ENCODE results near the gene MRLN.

MRLN gene

DNA sequence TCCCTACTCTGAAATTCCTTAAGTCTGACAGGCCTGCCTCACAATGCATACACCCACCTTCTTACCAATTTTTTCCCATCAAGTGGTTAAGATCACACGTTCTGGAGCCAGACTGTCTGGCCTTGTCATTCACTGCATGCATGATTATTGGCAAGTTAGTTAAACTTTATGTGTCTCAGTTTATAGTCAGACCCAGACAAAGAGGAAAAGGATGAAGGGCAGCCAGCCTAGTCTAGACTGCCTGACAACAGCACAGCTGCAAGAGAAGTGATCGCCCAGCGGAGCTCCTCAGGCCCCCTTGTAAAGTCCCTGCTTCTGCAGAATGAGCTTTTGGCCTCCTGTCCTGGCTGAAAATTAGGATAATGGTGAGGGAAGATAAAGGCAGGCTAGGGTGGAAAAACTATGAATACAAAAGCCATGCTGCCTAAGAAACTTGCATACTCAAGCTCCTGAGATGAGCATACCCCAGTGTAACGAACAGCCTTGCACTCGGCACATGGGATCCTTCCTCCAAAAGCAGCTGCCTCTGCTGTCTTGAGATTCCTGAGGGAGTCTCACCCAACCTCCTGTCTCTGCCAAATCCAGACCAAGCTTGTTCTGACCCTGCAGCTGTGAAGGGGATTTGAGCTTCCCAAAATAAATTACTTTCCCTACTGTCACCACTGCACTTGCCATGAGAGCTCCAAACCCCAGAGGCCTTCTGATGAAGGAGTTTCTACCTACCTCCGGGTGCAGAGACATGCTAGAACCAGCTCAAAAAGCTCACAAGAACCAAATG, 26.7 kb upstream of the MRLN start:
- DNase-seq (ENCODE audit: insufficient read length, low spot score) (no peak), FAIRE-seq (no peak)
- TF ChIP-seq PAX5 (IDR thresholded peaks at IDR 0.05; ENCODE audit: insufficient read depth, low read length, severe bottlenecking) (no peak), POU2F2 (IDR thresholded peaks at IDR 0.05; ENCODE audit: low read depth, low read length) (no peak), TAF1 (IDR thresholded peaks at IDR 0.05; ENCODE audit: low read depth, low read length) (no peak), POLR2AphosphoS5 (IDR thresholded peaks at IDR 0.05; ENCODE audit: low read depth, low read length) (no peak), POLR2A (IDR thresholded peaks at IDR 0.05; ENCODE audit: low read depth, low read length) (no peak), SPI1 (IDR thresholded peaks at IDR 0.05; ENCODE audit: low read depth, low read length) (no peak)

DNA sequence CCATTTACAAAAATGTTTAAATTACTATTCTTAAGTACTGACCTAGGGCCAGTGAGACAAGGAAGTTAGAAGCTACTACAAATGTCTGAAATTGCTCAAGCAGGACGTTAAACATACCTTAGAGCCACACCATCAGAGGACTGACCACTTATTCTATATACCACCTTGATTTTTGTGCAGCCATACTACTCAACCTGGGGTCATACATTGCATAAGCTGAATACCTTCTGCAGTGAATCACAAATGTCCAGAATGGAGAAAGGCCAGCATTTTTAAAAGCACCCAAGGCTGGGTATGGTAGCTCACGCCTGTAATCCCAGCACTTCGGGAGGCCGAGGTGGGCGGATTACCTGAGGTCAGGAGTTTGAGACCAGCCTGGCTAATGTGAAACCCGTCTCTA, 21.2 kb upstream of the MRLN start:
- TF ChIP-seq POLR2AphosphoS5 (IDR thresholded peaks at IDR 0.05; ENCODE audit: low read depth, low read length) (no peak), SPI1 (IDR thresholded peaks at IDR 0.05; ENCODE audit: low read depth, low read length) (no peak), POLR2A (IDR thresholded peaks at IDR 0.05; ENCODE audit: low read depth, low read length) (no peak)
- DNase-seq (ENCODE audit: insufficient read length, low spot score) = no peak
- FAIRE-seq = no peak

DNA sequence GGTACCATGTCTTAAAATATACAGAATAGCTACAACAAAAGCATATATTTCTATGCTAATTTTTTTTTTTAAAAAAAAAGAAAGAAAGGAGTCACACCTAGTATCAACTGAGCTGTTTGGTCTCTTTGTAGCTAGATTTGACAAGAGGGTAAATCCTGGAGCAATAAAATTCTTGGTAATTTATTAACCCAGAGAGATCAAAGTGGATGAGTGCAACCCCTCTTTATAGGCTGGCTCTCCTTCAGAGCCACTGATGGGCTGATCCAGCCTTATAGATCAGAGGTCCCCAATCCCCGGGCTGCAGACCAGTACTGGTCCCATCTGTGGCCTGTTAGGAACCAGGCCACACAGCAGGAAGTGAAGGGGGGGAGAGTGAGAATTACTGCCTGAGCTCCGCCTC, 19.8 kb upstream of the MRLN start:
- DNase-seq (ENCODE audit: insufficient read length, low spot score) (no peak), FAIRE-seq (no peak)
- TF ChIP-seq POU2F2 (IDR thresholded peaks at IDR 0.05; ENCODE audit: low read depth, low read length) (no peak), POLR2A (IDR thresholded peaks at IDR 0.05; ENCODE audit: low read depth, low read length) (no peak), TAF1 (IDR thresholded peaks at IDR 0.05; ENCODE audit: low read depth, low read length) (no peak), PAX5 (IDR thresholded peaks at IDR 0.05; ENCODE audit: insufficient read depth, low read length, severe bottlenecking) (no peak), SPI1 (IDR thresholded peaks at IDR 0.05; ENCODE audit: low read depth, low read length) (no peak), POLR2AphosphoS5 (IDR thresholded peaks at IDR 0.05; ENCODE audit: low read depth, low read length) (no peak)

DNA sequence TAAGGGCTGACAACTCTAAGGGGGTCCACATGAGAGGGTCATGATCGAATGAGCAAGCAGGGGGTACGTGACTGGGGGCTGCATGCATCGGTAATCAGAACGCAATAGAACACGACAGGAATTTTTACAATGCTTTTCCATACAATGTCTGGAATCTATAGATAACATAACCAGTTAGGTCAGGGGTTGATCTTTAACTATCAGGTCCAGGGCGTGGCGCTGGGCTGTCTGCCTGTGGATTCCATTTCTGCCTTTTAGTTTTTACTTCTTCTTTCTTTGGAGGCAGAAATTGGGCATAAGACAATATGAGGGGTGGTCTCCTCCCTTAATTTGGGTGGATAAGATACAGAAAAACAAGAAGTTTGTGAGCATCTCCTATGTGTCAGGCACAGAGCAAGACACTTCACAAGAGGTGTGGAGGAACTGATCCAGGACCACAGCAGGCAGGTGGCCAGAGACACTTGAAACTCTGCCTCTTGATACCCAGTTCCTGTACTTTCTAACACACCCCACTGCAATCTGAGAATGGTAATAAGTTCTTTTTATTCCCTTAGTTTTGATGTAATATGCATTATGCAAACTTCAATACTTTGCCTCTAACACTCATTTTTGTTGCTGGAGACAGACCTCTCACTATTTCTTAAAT, 18.0 kb upstream of the MRLN start:
- DNase-seq (ENCODE audit: insufficient read length, low spot score) = no peak
- FAIRE-seq = no peak
- TF ChIP-seq SPI1 (IDR thresholded peaks at IDR 0.05; ENCODE audit: low read depth, low read length) (no peak), TAF1 (IDR thresholded peaks at IDR 0.05; ENCODE audit: low read depth, low read length) (no peak), POU2F2 (IDR thresholded peaks at IDR 0.05; ENCODE audit: low read depth, low read length) (no peak), POLR2A (IDR thresholded peaks at IDR 0.05; ENCODE audit: low read depth, low read length) (no peak)

DNA sequence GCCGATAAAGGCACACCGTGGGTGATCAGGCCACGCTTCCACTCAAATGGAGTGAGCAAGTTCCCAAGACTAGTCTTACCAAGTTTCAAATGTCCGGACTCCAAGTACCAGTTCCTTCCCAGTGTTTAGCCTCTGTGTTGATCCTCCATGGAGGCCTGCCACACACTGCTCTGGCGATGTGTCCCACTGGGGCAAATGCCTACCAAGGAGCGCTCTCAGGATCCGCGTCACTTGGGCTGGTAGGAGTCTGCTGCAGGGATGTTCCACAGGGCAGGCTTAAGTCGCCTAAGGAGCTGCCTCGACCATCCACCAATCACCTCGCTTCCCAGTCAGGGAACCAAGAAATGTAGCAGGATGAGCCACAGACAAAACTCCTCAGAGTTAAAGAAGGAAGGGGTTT, 17.4 kb upstream of the MRLN start:
- DNase-seq (ENCODE audit: insufficient read length, low spot score) (no peak), FAIRE-seq (no peak)
- TF ChIP-seq POLR2AphosphoS5 (IDR thresholded peaks at IDR 0.05; ENCODE audit: low read depth, low read length) (no peak), TAF1 (IDR thresholded peaks at IDR 0.05; ENCODE audit: low read depth, low read length) (no peak), SPI1 (IDR thresholded peaks at IDR 0.05; ENCODE audit: low read depth, low read length) (no peak), POU2F2 (IDR thresholded peaks at IDR 0.05; ENCODE audit: low read depth, low read length) (no peak), POLR2A (IDR thresholded peaks at IDR 0.05; ENCODE audit: low read depth, low read length) (no peak), PAX5 (IDR thresholded peaks at IDR 0.05; ENCODE audit: insufficient read depth, low read length, severe bottlenecking) (no peak)

DNA sequence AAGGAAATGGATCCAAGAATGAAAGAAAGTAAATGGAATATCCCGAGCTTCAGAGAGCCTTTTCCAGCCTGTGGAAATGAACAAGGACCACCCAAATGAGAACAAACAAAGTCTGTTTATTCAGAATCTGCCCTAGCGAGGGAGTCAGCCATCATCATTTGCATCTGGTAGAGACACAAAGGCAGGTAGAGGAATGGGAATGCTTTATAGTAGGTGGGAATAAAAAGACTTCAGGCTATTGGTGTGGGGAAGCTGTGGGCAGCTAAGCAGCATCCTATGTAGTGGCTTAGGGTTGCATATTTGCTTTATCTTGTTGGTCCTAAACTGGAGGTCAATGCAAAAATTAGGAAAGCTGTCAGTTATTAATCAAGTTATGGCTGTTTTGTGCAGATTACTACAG, 9.2 kb upstream of the MRLN start:
- no peak for FAIRE-seq
- TF ChIP-seq TAF1 (IDR thresholded peaks at IDR 0.05; ENCODE audit: low read depth, low read length) (no peak), POU2F2 (IDR thresholded peaks at IDR 0.05; ENCODE audit: low read depth, low read length) (no peak), PAX5 (IDR thresholded peaks at IDR 0.05; ENCODE audit: insufficient read depth, low read length, severe bottlenecking) (no peak), SPI1 (IDR thresholded peaks at IDR 0.05; ENCODE audit: low read depth, low read length) (no peak), POLR2AphosphoS5 (IDR thresholded peaks at IDR 0.05; ENCODE audit: low read depth, low read length) (no peak), POLR2A (IDR thresholded peaks at IDR 0.05; ENCODE audit: low read depth, low read length) (no peak)
- no peak for DNase-seq (ENCODE audit: insufficient read length, low spot score)

DNA sequence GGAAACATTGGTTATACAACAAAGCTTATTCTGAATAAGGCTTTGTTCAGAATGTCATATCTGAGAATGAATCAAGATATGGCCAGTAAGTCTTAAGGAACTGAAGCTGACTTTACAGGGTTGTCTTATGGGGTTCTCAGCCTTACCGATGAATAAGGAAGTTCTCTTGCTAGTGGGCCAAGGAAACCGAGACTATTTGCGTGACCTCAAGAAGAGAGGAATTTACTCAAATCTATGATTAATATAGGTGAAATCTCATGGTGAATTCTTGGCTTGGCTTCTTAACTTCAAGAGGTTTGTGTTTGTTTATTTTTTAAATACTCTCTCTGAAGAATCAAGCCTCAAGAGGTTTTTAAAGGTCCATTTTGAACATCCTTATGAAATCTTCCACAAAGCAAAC, 4.7 kb upstream of the MRLN start:
- FAIRE-seq (no peak), DNase-seq (ENCODE audit: insufficient read length, low spot score) (no peak)
- no peak for TF ChIP-seq SPI1 (IDR thresholded peaks at IDR 0.05; ENCODE audit: low read depth, low read length)
- no peak for TF ChIP-seq POLR2A (IDR thresholded peaks at IDR 0.05; ENCODE audit: low read depth, low read length)

DNA sequence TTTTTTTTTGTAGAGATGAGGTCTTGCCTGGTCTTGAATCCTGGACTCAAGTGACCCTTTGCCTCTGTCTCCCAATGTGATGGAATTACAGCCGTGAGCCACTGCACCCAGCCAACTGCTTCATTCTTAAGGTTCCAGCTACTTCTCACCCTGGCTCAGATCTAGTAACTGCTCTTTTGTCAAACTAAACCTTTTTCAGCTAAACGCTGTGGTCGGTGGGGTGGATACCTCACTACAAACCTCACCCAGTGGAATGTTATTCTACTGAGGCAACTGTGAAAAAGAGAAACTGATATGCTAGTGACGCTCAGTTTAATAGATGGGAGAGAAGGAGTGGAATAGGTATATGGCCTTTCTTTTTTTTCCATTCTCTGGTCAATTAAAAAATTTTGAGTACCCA, 1.7 kb upstream of the MRLN start:
- FAIRE-seq (no peak), DNase-seq (ENCODE audit: insufficient read length, low spot score) (no peak)
- TF ChIP-seq PAX5 (IDR thresholded peaks at IDR 0.05; ENCODE audit: insufficient read depth, low read length, severe bottlenecking) (no peak), SPI1 (IDR thresholded peaks at IDR 0.05; ENCODE audit: low read depth, low read length) (no peak), POLR2AphosphoS5 (IDR thresholded peaks at IDR 0.05; ENCODE audit: low read depth, low read length) (no peak), POU2F2 (IDR thresholded peaks at IDR 0.05; ENCODE audit: low read depth, low read length) (no peak), TAF1 (IDR thresholded peaks at IDR 0.05; ENCODE audit: low read depth, low read length) (no peak), POLR2A (IDR thresholded peaks at IDR 0.05; ENCODE audit: low read depth, low read length) (no peak)

DNA sequence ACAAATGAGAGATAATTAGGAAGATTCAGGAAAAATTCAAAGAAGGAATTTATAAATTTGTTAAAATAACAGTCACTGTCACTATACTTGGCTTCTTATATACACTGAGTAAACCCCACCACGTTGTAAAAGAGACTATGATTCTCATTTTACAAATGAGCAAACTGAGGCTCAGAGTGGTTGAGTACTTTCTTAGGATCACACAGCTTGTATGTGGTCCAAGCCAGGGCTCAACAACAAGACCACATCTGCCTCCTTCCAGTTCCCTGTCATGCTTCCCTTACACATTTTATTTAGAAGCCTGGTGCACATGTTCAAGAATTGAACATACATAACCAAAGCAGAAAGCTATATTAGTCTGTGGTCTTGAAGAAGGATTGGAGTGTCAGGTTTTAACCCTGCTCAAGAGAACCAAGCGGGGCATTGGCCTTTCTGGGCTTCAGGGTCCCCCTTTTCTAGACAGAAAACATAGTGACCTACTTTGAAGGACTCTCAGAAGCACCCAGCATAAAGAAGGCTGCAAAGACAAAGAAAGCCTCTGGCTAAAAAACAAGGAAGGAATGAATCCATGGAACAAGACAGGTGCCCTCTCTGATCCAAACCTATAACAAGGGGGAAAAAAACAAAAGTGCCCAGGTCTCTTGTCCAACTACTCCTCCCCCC, 846 bp downstream of the MRLN start:
- FAIRE-seq (no peak), DNase-seq (ENCODE audit: insufficient read length, low spot score) (no peak)
- no peak for TF ChIP-seq POU2F2 (IDR thresholded peaks at IDR 0.05; ENCODE audit: low read depth, low read length)
- TF ChIP-seq POLR2A (IDR thresholded peaks at IDR 0.05; ENCODE audit: low read depth, low read length) = no peak
- no peak for TF ChIP-seq PAX5 (IDR thresholded peaks at IDR 0.05; ENCODE audit: insufficient read depth, low read length, severe bottlenecking)
- TF ChIP-seq TAF1 (IDR thresholded peaks at IDR 0.05; ENCODE audit: low read depth, low read length) = no peak
- TF ChIP-seq SPI1 (IDR thresholded peaks at IDR 0.05; ENCODE audit: low read depth, low read length) = no peak
- TF ChIP-seq POLR2AphosphoS5 (IDR thresholded peaks at IDR 0.05; ENCODE audit: low read depth, low read length) = no peak
